NCI-H1436 treated with DMSO at 0.1 percent for 48 hours (cell line): ENCODE results near the gene H6PD.

ENCODE experiments used
- DNase-seq: peaks from one replicate; lab custom pipeline; 2025; lab: John Stamatoyannopoulos, UW

H6PD gene

GRCh38 chr1:9234223-9235095 is at the start of gene H6PD:
H6PD (plus strand) TSS chr1:9234774; CDS start chr1:9244935, 10,161 bp downstream.
- no peak for DNase-seq

GRCh38 chr1:9186082-9186859 is 48.3 kb upstream of the H6PD start:
- no peak for DNase-seq

GRCh38 chr1:9187004-9187403 is 47.6 kb upstream of the H6PD start:
- no peak for DNase-seq

- DNase-seq: no peak
Observed at GRCh38 chr1:9190234-9190633, 44.3 kb upstream of the H6PD start.

GRCh38 chr1:9191231-9191630 is 43.3 kb upstream of the H6PD start:
- no peak for DNase-seq

GRCh38 chr1:9192578-9193232 is 41.9 kb upstream of the H6PD start:
- DNase-seq: no peak

GRCh38 chr1:9193233-9193625 is 41.3 kb upstream of the H6PD start:
- no peak for DNase-seq

GRCh38 chr1:9194024-9194423 is 40.5 kb upstream of the H6PD start:
- no peak for DNase-seq

GRCh38 chr1:9195651-9196050 is 38.9 kb upstream of the H6PD start:
- no peak for DNase-seq

GRCh38 chr1:9196129-9197040 is 38.2 kb upstream of the H6PD start:
- no peak for DNase-seq

- DNase-seq: no peak
Observed at GRCh38 chr1:9197186-9198099, 37.1 kb upstream of the H6PD start.

GRCh38 chr1:9198538-9199361 is 35.8 kb upstream of the H6PD start:
- DNase-seq: no peak

- no peak for DNase-seq
Observed at GRCh38 chr1:9200441-9200840, 34.1 kb upstream of the H6PD start.

GRCh38 chr1:9201401-9202239 is 33.0 kb upstream of the H6PD start:
- DNase-seq: no peak

- no peak for DNase-seq
Observed at GRCh38 chr1:9202240-9202870, 32.2 kb upstream of the H6PD start.

GRCh38 chr1:9203511-9203982 is 31.0 kb upstream of the H6PD start:
- no peak for DNase-seq

- DNase-seq: no peak
Observed at GRCh38 chr1:9204156-9204720, 30.3 kb upstream of the H6PD start.

- no peak for DNase-seq
Observed at GRCh38 chr1:9207086-9207485, 27.5 kb upstream of the H6PD start.
